Liver (tissue), 9 donors: ENCODE results near the gene NMU. TPM values are rescaled to one million over a fixed set of nuclear protein-coding genes. Genes with fewer than 3 reads are reported as not detected.

Experiments
- DNase-seq: peaks from one replicate; pipeline ENCODE4 v3.0.0-alpha.2; 2017; ENCODE audit warnings: low spot score
- H3K27ac ChIP-seq, 2 donors: one replicate each; pipeline ENCODE4 v1.7.0; 2013; ENCODE audit warnings: inconsistent platforms in 2 of 2, low read length in 2 of 2, control low read depth in 1 of 2, low read depth in 1 of 2, mild to moderate bottlenecking in 1 of 2
- H3K27me3 ChIP-seq, 4 donors: one replicate each; pipeline versions ENCODE4 v1.6.1 to v1.7.0; 2013; ENCODE audit warnings: low read length in 3 of 4, inconsistent platforms in 1 of 4, mild to moderate bottlenecking in 1 of 4, moderate library complexity in 1 of 4; ENCODE audit not compliant: control insufficient read depth in 4 of 4, insufficient read depth in 4 of 4
- H3K36me3 ChIP-seq, 4 donors: one replicate each; pipeline versions ENCODE4 v1.6.1 to v1.7.0; 2013; ENCODE audit warnings: low read length in 3 of 4, mild to moderate bottlenecking in 3 of 4, low read depth in 1 of 4, moderate library complexity in 1 of 4; ENCODE audit not compliant: control insufficient read depth in 4 of 4, insufficient read depth in 3 of 4
- H3K4me1 ChIP-seq, 4 donors: one replicate each; pipeline versions ENCODE4 v1.6.1 to v1.7.0; 2013; ENCODE audit warnings: low read length in 3 of 4, mild to moderate bottlenecking in 3 of 4, moderate library complexity in 1 of 4; ENCODE audit not compliant: control insufficient read depth in 4 of 4, insufficient read depth in 4 of 4
- H3K4me3 ChIP-seq, 3 donors: one replicate each; pipeline versions ENCODE4 v1.6.1 to v1.7.0; 2013; ENCODE audit warnings: low read length in 3 of 3, control low read depth in 1 of 3, low read depth in 1 of 3, mild to moderate bottlenecking in 1 of 3
- H3K9ac ChIP-seq, 2 donors: one replicate each; pipeline ENCODE4 v1.7.0; 2013; ENCODE audit warnings: low read length in 2 of 2, mild to moderate bottlenecking in 2 of 2, moderate library complexity in 2 of 2, control low read depth in 1 of 2, low read depth in 1 of 2
- H3K9me3 ChIP-seq, 4 donors: one replicate each; pipeline versions ENCODE4 v1.6.1 to v1.7.0; 2013; ENCODE audit warnings: low read length in 3 of 4; ENCODE audit not compliant: control insufficient read depth in 4 of 4
- EGR1 ChIP-seq, 2 donors: IDR thresholded peaks; 2 replicates each; pipeline ENCODE4 v1.6.1; 2016 to 2018; ENCODE audit warnings: antibody characterized with exemption in 2 of 2, low read depth in 2 of 2
- FOXA1 ChIP-seq: IDR thresholded peaks from 2 replicates; pipeline ENCODE4 v1.6.1; 2016; ENCODE audit warnings: antibody characterized with exemption
- FOXA2 ChIP-seq: IDR thresholded peaks from 2 replicates; pipeline ENCODE4 v1.6.1; 2016; ENCODE audit warnings: antibody characterized with exemption
- HNF4A ChIP-seq, 2 donors: conservative IDR thresholded peaks; 2 replicates each; pipeline ENCODE4 v1.6.1; 2016; ENCODE audit warnings: antibody characterized with exemption in 2 of 2, mild to moderate bottlenecking in 2 of 2
- HNF4G ChIP-seq: IDR thresholded peaks from 2 replicates; pipeline ENCODE4 v1.6.1; 2016; ENCODE audit warnings: antibody characterized with exemption
- JUND ChIP-seq, 2 donors: IDR thresholded peaks; 2 replicates each; pipeline ENCODE4 v1.6.1; 2016; ENCODE audit warnings: antibody characterized with exemption in 2 of 2
- NR2F2 ChIP-seq: IDR thresholded peaks from 2 replicates; pipeline ENCODE4 v1.6.1; 2016; ENCODE audit warnings: antibody characterized with exemption
- RAD21 ChIP-seq, 2 donors: IDR thresholded peaks; 2 replicates each; pipeline ENCODE4 v1.6.1; 2016; ENCODE audit warnings: antibody characterized with exemption in 2 of 2, mild to moderate bottlenecking in 2 of 2
- RXRA ChIP-seq, 2 donors: IDR thresholded peaks; 2 replicates each; pipeline ENCODE4 v1.6.1; 2017 to 2018; ENCODE audit warnings: antibody characterized with exemption in 2 of 2, mild to moderate bottlenecking in 1 of 2
- SP1 ChIP-seq: IDR thresholded peaks from 2 replicates; pipeline ENCODE4 v1.6.1; 2018; ENCODE audit warnings: antibody characterized with exemption, mild to moderate bottlenecking
- TAF1 ChIP-seq: conservative IDR thresholded peaks from 2 replicates; pipeline ENCODE4 v1.6.1; 2016; ENCODE audit warnings: antibody characterized with exemption, mild to moderate bottlenecking
- YY1 ChIP-seq: IDR thresholded peaks from 2 replicates; pipeline ENCODE4 v1.6.1; 2016; ENCODE audit warnings: antibody characterized with exemption, mild to moderate bottlenecking
- WGBS: extraction: QIAGEN DNeasy Blood & Tissue Kit; methylation state at CpG from one replicate; pipeline ENCODE4 v1.1.7; 2013; 5-methylcytosine and 5-hydroxymethylcytosine counted together
- polyA plus RNA-seq, 2 donors: library from polyadenylated mRNA; stranded (reverse) in 1 of 2; unstranded in 1 of 2; fragments of 200-250 nt in 1 of 2; fragments of >200 nt in 1 of 2; fragmentation: Nextera tagmentation in 1 of 2; extraction: Ambion mirVana in 1 of 2; gene quantifications; one replicate each; pipeline versions ENCODE4 v1.2.1 to v1.2.3, GENCODE V29; 2013 to 2015
- total RNA-seq, 2 donors: library from RNA; depleted of rRNA; stranded (reverse); fragments of >200 nt; gene quantifications; one replicate each; pipeline ENCODE4 v1.2.3, GENCODE V29; 2014
- TF ChIP-seq, protein P1 (sequence below): IDR thresholded peaks from 2 replicates; pipeline ENCODE4 v1.6.1; 2016; ENCODE audit warnings: antibody characterized with exemption
- TF ChIP-seq, protein P2 (sequence below): IDR thresholded peaks from 2 replicates; pipeline ENCODE4 v1.6.1; 2016; ENCODE audit warnings: antibody characterized with exemption
- TF ChIP-seq, protein P3 (sequence below): fragments of 150-350 bp; IDR thresholded peaks from 2 replicates; pipeline ENCODE4 v1.5.1; 2017; ENCODE audit warnings: improper control_type of control experiment, low read depth, low read length; ENCODE audit not compliant: missing input control
- TF ChIP-seq, protein P4 (sequence below): IDR thresholded peaks from 2 replicates; pipeline ENCODE4 v1.6.1; 2016; ENCODE audit warnings: antibody characterized with exemption
- TF ChIP-seq, protein P5 (sequence below): IDR thresholded peaks from 2 replicates; pipeline ENCODE4 v1.6.1; 2016; ENCODE audit warnings: antibody characterized with exemption, mild to moderate bottlenecking
- donor health status: healthy.
- donor health status: healthy.
- donor health status: healthy.
- donor health status: healthy.
- donor health status: healthy.

Gene NMU
- total and polyA plus RNA-seq, 4 donors, result 1.6 TPM; not detected in 3

DNA sequence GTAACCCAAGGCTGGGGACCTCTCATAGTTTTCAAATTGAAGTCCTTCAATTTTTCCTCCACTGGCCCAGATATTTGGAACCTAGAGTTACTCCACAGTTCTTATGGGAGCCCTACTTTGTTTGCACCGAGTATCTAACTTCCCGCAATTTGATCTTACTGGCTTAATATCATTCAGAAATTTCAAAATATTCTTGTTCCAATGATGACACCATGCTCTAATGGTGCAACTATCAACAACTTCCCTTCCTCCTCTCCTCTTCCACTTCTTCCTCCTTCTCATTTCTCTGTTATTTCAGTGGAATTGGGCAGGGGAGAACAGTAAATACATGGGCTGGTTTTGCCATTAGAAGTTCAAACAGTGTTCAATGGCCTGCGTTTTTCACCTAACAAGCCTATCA lies 64.3 kb downstream of the NMU start:
- TF ChIP-seq EGR1 (IDR thresholded peaks at IDR 0.05; ENCODE audit: low read depth in 2 of 2), result no peak
- TF ChIP-seq, protein P1, sequence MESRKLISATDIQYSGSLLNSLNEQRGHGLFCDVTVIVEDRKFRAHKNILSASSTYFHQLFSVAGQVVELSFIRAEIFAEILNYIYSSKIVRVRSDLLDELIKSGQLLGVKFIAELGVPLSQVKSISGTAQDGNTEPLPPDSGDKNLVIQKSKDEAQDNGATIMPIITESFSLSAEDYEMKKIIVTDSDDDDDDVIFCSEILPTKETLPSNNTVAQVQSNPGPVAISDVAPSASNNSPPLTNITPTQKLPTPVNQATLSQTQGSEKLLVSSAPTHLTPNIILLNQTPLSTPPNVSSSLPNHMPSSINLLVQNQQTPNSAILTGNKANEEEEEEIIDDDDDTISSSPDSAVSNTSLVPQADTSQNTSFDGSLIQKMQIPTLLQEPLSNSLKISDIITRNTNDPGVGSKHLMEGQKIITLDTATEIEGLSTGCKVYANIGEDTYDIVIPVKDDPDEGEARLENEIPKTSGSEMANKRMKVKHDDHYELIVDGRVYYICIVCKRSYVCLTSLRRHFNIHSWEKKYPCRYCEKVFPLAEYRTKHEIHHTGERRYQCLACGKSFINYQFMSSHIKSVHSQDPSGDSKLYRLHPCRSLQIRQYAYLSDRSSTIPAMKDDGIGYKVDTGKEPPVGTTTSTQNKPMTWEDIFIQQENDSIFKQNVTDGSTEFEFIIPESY, result no peak
- TF ChIP-seq FOXA2, result no peak
- no peak for TF ChIP-seq RAD21 (IDR thresholded peaks at IDR 0.05)
- TF ChIP-seq HNF4G, result no peak
- TF ChIP-seq, protein P2, sequence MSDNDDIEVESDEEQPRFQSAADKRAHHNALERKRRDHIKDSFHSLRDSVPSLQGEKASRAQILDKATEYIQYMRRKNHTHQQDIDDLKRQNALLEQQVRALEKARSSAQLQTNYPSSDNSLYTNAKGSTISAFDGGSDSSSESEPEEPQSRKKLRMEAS, result no peak
- TF ChIP-seq, protein P3, sequence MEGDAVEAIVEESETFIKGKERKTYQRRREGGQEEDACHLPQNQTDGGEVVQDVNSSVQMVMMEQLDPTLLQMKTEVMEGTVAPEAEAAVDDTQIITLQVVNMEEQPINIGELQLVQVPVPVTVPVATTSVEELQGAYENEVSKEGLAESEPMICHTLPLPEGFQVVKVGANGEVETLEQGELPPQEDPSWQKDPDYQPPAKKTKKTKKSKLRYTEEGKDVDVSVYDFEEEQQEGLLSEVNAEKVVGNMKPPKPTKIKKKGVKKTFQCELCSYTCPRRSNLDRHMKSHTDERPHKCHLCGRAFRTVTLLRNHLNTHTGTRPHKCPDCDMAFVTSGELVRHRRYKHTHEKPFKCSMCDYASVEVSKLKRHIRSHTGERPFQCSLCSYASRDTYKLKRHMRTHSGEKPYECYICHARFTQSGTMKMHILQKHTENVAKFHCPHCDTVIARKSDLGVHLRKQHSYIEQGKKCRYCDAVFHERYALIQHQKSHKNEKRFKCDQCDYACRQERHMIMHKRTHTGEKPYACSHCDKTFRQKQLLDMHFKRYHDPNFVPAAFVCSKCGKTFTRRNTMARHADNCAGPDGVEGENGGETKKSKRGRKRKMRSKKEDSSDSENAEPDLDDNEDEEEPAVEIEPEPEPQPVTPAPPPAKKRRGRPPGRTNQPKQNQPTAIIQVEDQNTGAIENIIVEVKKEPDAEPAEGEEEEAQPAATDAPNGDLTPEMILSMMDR, result no peak
- TF ChIP-seq, protein P4, sequence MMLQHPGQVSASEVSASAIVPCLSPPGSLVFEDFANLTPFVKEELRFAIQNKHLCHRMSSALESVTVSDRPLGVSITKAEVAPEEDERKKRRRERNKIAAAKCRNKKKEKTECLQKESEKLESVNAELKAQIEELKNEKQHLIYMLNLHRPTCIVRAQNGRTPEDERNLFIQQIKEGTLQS, result no peak
- no peak for TF ChIP-seq RXRA (IDR thresholded peaks at IDR 0.05)
- Histone ChIP-seq H3K9ac (no peak overlapping the region), H3K27me3 (peaks cover 0 to 2% (median 0%) of the 10 kb centered on the region in 4 donors), H3K4me3 (no peak overlapping the region), H3K4me1 (no peaks in the 10 kb centered on the region), H3K36me3 (no peaks in the 10 kb centered on the region), H3K27ac (no peak overlapping the region), H3K9me3 (peaks cover 0 to 12% (median 3%) of the 10 kb centered on the region in 4 donors)
- 75% methylated on average over 3 of the region's 3 CpGs for WGBS
- no peak for DNase-seq

DNA sequence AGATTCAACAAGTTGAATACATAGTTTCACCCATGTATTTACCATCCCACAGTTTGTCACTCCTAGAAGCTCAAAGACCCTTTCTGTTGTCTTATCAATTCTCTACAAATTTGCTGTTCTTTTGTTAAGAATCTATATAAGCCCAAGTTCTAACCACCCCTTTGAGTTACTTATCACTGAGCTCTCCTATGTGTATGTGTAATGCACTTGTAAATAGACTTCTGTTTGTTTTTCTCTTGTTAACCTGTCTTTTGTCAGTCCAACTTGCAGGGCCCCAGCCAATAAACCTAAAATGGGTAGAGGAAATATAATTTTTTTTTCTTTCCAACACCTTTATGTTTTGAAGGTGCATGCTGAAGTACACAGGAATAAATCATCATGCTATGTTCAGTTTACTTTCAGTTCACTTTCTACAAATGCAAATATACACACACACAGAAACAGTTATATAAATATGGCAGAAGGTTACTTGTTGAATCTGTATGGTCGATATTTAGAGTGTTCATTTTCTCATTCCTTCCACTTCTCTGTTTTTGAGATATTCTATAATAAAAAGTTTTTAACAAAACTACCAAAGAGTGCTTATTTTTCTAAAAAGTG lies 67.1 kb downstream of the NMU start:
- Histone ChIP-seq H3K4me1 (no peaks in the 10 kb centered on the region), H3K27ac (no peak overlapping the region), H3K36me3 (no peaks in the 10 kb centered on the region), H3K9me3 (no peaks in the 10 kb centered on the region), H3K9ac (no peak overlapping the region), H3K4me3 (no peak overlapping the region), H3K27me3 (peaks cover 0 to 2% (median 0%) of the 10 kb centered on the region in 4 donors)
- 78% methylated on average over 1 of the region's 1 CpG for WGBS
- DNase-seq, result no peak
- TF ChIP-seq TAF1, result no peak
- no peak for TF ChIP-seq YY1
- no peak for TF ChIP-seq HNF4A (conservative IDR thresholded peaks at IDR 0.05)
- TF ChIP-seq, protein P4, result no peak
- no peak for TF ChIP-seq FOXA2
- no peak for TF ChIP-seq EGR1 (IDR thresholded peaks at IDR 0.05; ENCODE audit: low read depth in 2 of 2)

DNA sequence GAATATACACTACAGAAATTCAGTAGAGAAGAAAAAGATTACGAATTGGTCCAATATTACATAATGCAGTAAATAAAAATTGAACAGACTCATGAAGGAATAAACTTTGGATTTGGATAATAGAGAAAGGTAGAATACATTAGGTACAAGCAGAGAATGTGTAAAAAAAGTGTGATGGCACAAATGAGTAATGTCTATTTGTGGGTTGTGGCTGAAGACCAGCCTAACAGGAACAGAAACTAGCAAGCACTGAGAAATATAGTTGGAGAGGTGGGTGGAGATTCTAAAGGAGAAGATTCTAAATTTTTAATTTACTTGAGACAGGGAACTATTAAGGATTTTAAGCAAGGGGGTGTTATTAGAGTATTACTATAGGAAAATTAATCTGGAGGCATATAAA lies 74.2 kb downstream of the NMU start:
- 76% methylated on average over 1 of the region's 1 CpG for WGBS
- Histone ChIP-seq H3K9ac (no peak overlapping the region), H3K9me3 (no peaks in the 10 kb centered on the region), H3K4me1 (no peaks in the 10 kb centered on the region), H3K4me3 (no peak overlapping the region), H3K36me3 (no peaks in the 10 kb centered on the region), H3K27me3 (no peaks in the 10 kb centered on the region), H3K27ac (no peak overlapping the region)
- no peak for DNase-seq
- TF ChIP-seq RXRA (IDR thresholded peaks at IDR 0.05), result no peak
- TF ChIP-seq HNF4G, result no peak
- TF ChIP-seq NR2F2, result no peak
- TF ChIP-seq, protein P5, sequence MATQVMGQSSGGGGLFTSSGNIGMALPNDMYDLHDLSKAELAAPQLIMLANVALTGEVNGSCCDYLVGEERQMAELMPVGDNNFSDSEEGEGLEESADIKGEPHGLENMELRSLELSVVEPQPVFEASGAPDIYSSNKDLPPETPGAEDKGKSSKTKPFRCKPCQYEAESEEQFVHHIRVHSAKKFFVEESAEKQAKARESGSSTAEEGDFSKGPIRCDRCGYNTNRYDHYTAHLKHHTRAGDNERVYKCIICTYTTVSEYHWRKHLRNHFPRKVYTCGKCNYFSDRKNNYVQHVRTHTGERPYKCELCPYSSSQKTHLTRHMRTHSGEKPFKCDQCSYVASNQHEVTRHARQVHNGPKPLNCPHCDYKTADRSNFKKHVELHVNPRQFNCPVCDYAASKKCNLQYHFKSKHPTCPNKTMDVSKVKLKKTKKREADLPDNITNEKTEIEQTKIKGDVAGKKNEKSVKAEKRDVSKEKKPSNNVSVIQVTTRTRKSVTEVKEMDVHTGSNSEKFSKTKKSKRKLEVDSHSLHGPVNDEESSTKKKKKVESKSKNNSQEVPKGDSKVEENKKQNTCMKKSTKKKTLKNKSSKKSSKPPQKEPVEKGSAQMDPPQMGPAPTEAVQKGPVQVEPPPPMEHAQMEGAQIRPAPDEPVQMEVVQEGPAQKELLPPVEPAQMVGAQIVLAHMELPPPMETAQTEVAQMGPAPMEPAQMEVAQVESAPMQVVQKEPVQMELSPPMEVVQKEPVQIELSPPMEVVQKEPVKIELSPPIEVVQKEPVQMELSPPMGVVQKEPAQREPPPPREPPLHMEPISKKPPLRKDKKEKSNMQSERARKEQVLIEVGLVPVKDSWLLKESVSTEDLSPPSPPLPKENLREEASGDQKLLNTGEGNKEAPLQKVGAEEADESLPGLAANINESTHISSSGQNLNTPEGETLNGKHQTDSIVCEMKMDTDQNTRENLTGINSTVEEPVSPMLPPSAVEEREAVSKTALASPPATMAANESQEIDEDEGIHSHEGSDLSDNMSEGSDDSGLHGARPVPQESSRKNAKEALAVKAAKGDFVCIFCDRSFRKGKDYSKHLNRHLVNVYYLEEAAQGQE, result no peak
- no peak for TF ChIP-seq JUND (IDR thresholded peaks at IDR 0.05)
- no peak for TF ChIP-seq RAD21 (IDR thresholded peaks at IDR 0.05)
- no peak for TF ChIP-seq YY1
- TF ChIP-seq SP1, result no peak
- TF ChIP-seq EGR1 (IDR thresholded peaks at IDR 0.05; ENCODE audit: low read depth in 2 of 2), result no peak
- TF ChIP-seq FOXA2, result no peak
- no peak for TF ChIP-seq HNF4A (conservative IDR thresholded peaks at IDR 0.05)
- TF ChIP-seq FOXA1, result no peak
